ENCODE data around the gene TNNI3K. TPM values are rescaled to one million over a fixed set of nuclear protein-coding genes. Genes with fewer than 3 reads are reported as not detected.

TNNI3K gene
- total RNA-seq, 1 experiment from 2014 or later, result not detected

GRCh38 chr1:74317663-74318062 lies 82.5 kb downstream of the TNNI3K start:
- CTCF ChIA-PET, result no interaction called here

GRCh38 chr1:74323937-74324473 lies 88.8 kb downstream of the TNNI3K start:
- Histone ChIP-seq H3K27me3 (ENCODE audit: low read length) (0 out of 2 replicates have a peak, but pooled peaks cover 15% of the 10 kb centered on the region), H2AFZ (ENCODE audit: low read length) (no peak overlapping the region), H3K9me3 (ENCODE audit: low read length) (no peaks in the 10 kb centered on the region), H3K4me1 (ENCODE audit: insufficient read depth, low read length) (no peaks in the 10 kb centered on the region), H3K9ac (ENCODE audit: low read length) (no peak overlapping the region), H3K79me2 (ENCODE audit: low read length) (no peaks in the 10 kb centered on the region), H3K4me2 (ENCODE audit: low read length) (no peak overlapping the region), H3K4me3 (ENCODE audit: low read length) (no peak overlapping the region), H3K9me2 (replicated peaks; ENCODE audit: low read length) (no peaks in the 10 kb centered on the region), H3K27ac (ENCODE audit: low read length) (no peak overlapping the region), H3K36me3 (ENCODE audit: low read depth, low read length) (no peaks in the 10 kb centered on the region), H4K20me1 (ENCODE audit: low read length) (no peaks in the 10 kb centered on the region), H3F3A (ENCODE audit: low read length, unreplicated experiment) (no peaks in the 10 kb centered on the region)
- ATAC-seq, result no peak
- CTCF ChIA-PET, result no interaction called here
- POLR2A ChIA-PET (ENCODE audit: unreplicated experiment), result no interaction called here
- TF ChIP-seq CTCF (conservative IDR thresholded peaks at IDR 0.05; ENCODE audit: low read depth, low read length), result no peak
- TF ChIP-seq EZH2phosphoT487 (IDR thresholded peaks at IDR 0.05; ENCODE audit: borderline replicate concordance, low read length), result no peak
- TF ChIP-seq EZH2 (IDR thresholded peaks at IDR 0.05; ENCODE audit: low read length, unreplicated experiment), result no peak
- DNase-seq, result no peak
- no TSS peak for BruUV-seq (replicated peaks)
- intact Hi-C loops (cut with micrococcal nuclease), result no loop called here

More at GRCh38 chr1:74317663-74318062, 82.5 kb downstream of the TNNI3K start:
- no peaks in the 10 kb centered on the region for H3K36me3 ChIP-seq (ENCODE audit: low read depth, low read length)
- H4K20me1 ChIP-seq (ENCODE audit: low read length), result no peaks in the 10 kb centered on the region
- H3K4me3 ChIP-seq (ENCODE audit: low read length), result no peak overlapping the region
- H3K4me1 ChIP-seq (ENCODE audit: insufficient read depth, low read length), result no peaks in the 10 kb centered on the region
- H3F3A ChIP-seq (ENCODE audit: low read length, unreplicated experiment), result no peaks in the 10 kb centered on the region
- no peak overlapping the region for H3K4me2 ChIP-seq (ENCODE audit: low read length)
- DNase-seq (no peak), ATAC-seq (no peak)
- no peak for TF ChIP-seq EZH2phosphoT487 (IDR thresholded peaks at IDR 0.05; ENCODE audit: borderline replicate concordance, low read length)
- no peak for TF ChIP-seq EZH2 (IDR thresholded peaks at IDR 0.05; ENCODE audit: low read length, unreplicated experiment)
- TF ChIP-seq CTCF (conservative IDR thresholded peaks at IDR 0.05; ENCODE audit: low read depth, low read length), result no peak
- H2AFZ ChIP-seq (ENCODE audit: low read length), result no peak overlapping the region
- H3K27me3 ChIP-seq (ENCODE audit: low read length), result peaks cover 37% of the 10 kb centered on the region
- H3K9ac ChIP-seq (ENCODE audit: low read length), result no peak overlapping the region
- H3K9me3 ChIP-seq (ENCODE audit: low read length), result no peaks in the 10 kb centered on the region
- intact Hi-C loops (cut with micrococcal nuclease), result no loop called here
- no TSS peak for BruUV-seq (replicated peaks)
- no peaks in the 10 kb centered on the region for H3K9me2 ChIP-seq (replicated peaks; ENCODE audit: low read length)
- H3K79me2 ChIP-seq (ENCODE audit: low read length), result no peaks in the 10 kb centered on the region
- POLR2A ChIA-PET (ENCODE audit: unreplicated experiment), result no interaction called here
- H3K27ac ChIP-seq (ENCODE audit: low read length), result no peak overlapping the region

- H4K20me1 ChIP-seq (ENCODE audit: low read length), result no peaks in the 10 kb centered on the region
- POLR2A ChIA-PET (ENCODE audit: unreplicated experiment), result no interaction called here
- no peaks in the 10 kb centered on the region for H3F3A ChIP-seq (ENCODE audit: low read length, unreplicated experiment)
- H3K9me2 ChIP-seq (replicated peaks; ENCODE audit: low read length), result no peaks in the 10 kb centered on the region
- H3K4me1 ChIP-seq (ENCODE audit: insufficient read depth, low read length), result no peaks in the 10 kb centered on the region
- no peak overlapping the region for H3K4me2 ChIP-seq (ENCODE audit: low read length)
- H3K4me3 ChIP-seq (ENCODE audit: low read length), result no peak overlapping the region
- H3K27me3 ChIP-seq (ENCODE audit: low read length), result 0 out of 2 replicates have a peak, but pooled peaks cover 16% of the 10 kb centered on the region
- CTCF ChIA-PET, result no interaction called here
- no peaks in the 10 kb centered on the region for H3K79me2 ChIP-seq (ENCODE audit: low read length)
- H3K9ac ChIP-seq (ENCODE audit: low read length), result no peak overlapping the region
- ATAC-seq (no peak), DNase-seq (no peak)
- intact Hi-C loops (cut with micrococcal nuclease), result no loop called here
- H3K9me3 ChIP-seq (ENCODE audit: low read length), result no peaks in the 10 kb centered on the region
- H2AFZ ChIP-seq (ENCODE audit: low read length), result no peak overlapping the region
- no peak overlapping the region for H3K27ac ChIP-seq (ENCODE audit: low read length)
- BruUV-seq (replicated peaks), result no TSS peak
- TF ChIP-seq EZH2 (IDR thresholded peaks at IDR 0.05; ENCODE audit: low read length, unreplicated experiment) (no peak), EZH2phosphoT487 (IDR thresholded peaks at IDR 0.05; ENCODE audit: borderline replicate concordance, low read length) (no peak), CTCF (conservative IDR thresholded peaks at IDR 0.05; ENCODE audit: low read depth, low read length) (no peak)
- no peaks in the 10 kb centered on the region for H3K36me3 ChIP-seq (ENCODE audit: low read depth, low read length)
These were observed 89.7 kb downstream of the TNNI3K start for GRCh38 chr1:74324684-74325448.
